Caki2 (cell line): ENCODE results near the gene SH3PXD2B. TPM values are rescaled to one million over a fixed set of nuclear protein-coding genes. Genes with fewer than 3 reads are reported as not detected.
A peak's percentile ranks its signal among the peaks of the same experiment; 100 is the strongest.
"Not testable (repeated sequence)": the region's sequence is repeated elsewhere in the genome, so short reads cannot be mapped to it uniquely, and the experiment has no call there.

Experiments used
- DNase-seq: peaks from one replicate; pipeline ENCODE4 v3.0.0-alpha.2; 2015; ENCODE audit warnings: low read depth
- in situ Hi-C: cut with HindIII; loops from 2 replicates; pipeline ENCODE4 v1.10.0; 2016; ENCODE audit warnings: low sequenced_read_pairs, low pct_unique_long_range_greater_than_20kb, mixed read lengths
- total RNA-seq: library from RNA; depleted of rRNA; stranded (reverse); fragments of >200 nt; shearing (Covaris generic); gene quantifications from 2 replicates; pipeline ENCODE4 v1.2.3, GENCODE V29; 2014; ENCODE audit warnings: low replicate concordance

SH3PXD2B gene
- total RNA-seq, 1 experiment from 2014 or later, result 25.2 TPM

GRCh38 chr5:172311026-172311425 is 143.3 kb downstream of the SH3PXD2B start:
- no peak for DNase-seq
- in situ Hi-C loops, result no loop called here

GRCh38 chr5:172305380-172305779 is 148.9 kb downstream of the SH3PXD2B start:
- no peak for DNase-seq
- in situ Hi-C loops, result no loop called here

- peak; percentile 59 for DNase-seq
- in situ Hi-C loops, result no loop called here
These were observed 150.6 kb downstream of the SH3PXD2B start for GRCh38 chr5:172303572-172304335.

- peak; percentile 17 for DNase-seq
- in situ Hi-C loops, result no loop called here
These were observed 151.2 kb downstream of the SH3PXD2B start for GRCh38 chr5:172303162-172303561.

- no peak for DNase-seq
- in situ Hi-C loops, result no loop called here
These were observed 152.1 kb downstream of the SH3PXD2B start for GRCh38 chr5:172302047-172302710.

GRCh38 chr5:172299916-172300439 is 154.3 kb downstream of the SH3PXD2B start:
- DNase-seq, result no peak
- in situ Hi-C loops, result loop anchor here (25.0 kb wide), 1 partner anchor 363 kb away; no protein-coding TSS in a partner anchor

GRCh38 chr5:172294831-172295230 is 159.5 kb downstream of the SH3PXD2B start:
- in situ Hi-C loops, result loop anchor here (25.0 kb wide), 1 partner anchor 358 kb away; no protein-coding TSS in a partner anchor
- DNase-seq, result no peak

- in situ Hi-C loops, result loop anchor here (25.0 kb wide), 1 partner anchor 357 kb away; no protein-coding TSS in a partner anchor
- DNase-seq, result no peak
These were observed 160.5 kb downstream of the SH3PXD2B start for GRCh38 chr5:172293745-172294342.

GRCh38 chr5:172293054-172293744 is 161.1 kb downstream of the SH3PXD2B start:
- DNase-seq, result peak; percentile 70
- in situ Hi-C loops, result loop anchor here (25.0 kb wide), 1 partner anchor 356 kb away; no protein-coding TSS in a partner anchor

- in situ Hi-C loops, result loop anchor here (25.0 kb wide), 1 partner anchor 355 kb away; no protein-coding TSS in a partner anchor
These were observed 162.5 kb downstream of the SH3PXD2B start for GRCh38 chr5:172291837-172292236.

GRCh38 chr5:172288465-172288864 is 165.9 kb downstream of the SH3PXD2B start:
- no peak for DNase-seq
- in situ Hi-C loops, result loop anchor here (25.0 kb wide), 1 partner anchor 351 kb away; no protein-coding TSS in a partner anchor

More at GRCh38 chr5:172291837-172292236, 162.5 kb downstream of the SH3PXD2B start:
- DNase-seq, result not testable (repeated sequence)

GRCh38 chr5:172287140-172287539 is 167.2 kb downstream of the SH3PXD2B start:
- in situ Hi-C loops, result loop anchor here (25.0 kb wide), 1 partner anchor 350 kb away; no protein-coding TSS in a partner anchor
- not testable (repeated sequence) for DNase-seq

GRCh38 chr5:172285226-172286143 is 168.8 kb downstream of the SH3PXD2B start:
- in situ Hi-C loops, result loop anchor here (25.0 kb wide), 1 partner anchor 348 kb away; no protein-coding TSS in a partner anchor
- DNase-seq, result no peak

GRCh38 chr5:172284611-172284980 is 169.7 kb downstream of the SH3PXD2B start:
- DNase-seq, result no peak
- in situ Hi-C loops, result loop anchor here (25.0 kb wide), 1 partner anchor 347 kb away; no protein-coding TSS in a partner anchor

- in situ Hi-C loops, result loop anchor here (25.0 kb wide), 1 partner anchor 347 kb away; no protein-coding TSS in a partner anchor
- DNase-seq, result peak; percentile 71
These were observed 170.3 kb downstream of the SH3PXD2B start for GRCh38 chr5:172283862-172284610.
